ENCODE data around the gene RNF114. TPM values are rescaled to one million over a fixed set of nuclear protein-coding genes. Genes with fewer than 3 reads are reported as not detected.

Gene RNF114
- total and polyA plus RNA-seq, 7 donors: 59.5 to 151 (median 121) TPM

DNA sequence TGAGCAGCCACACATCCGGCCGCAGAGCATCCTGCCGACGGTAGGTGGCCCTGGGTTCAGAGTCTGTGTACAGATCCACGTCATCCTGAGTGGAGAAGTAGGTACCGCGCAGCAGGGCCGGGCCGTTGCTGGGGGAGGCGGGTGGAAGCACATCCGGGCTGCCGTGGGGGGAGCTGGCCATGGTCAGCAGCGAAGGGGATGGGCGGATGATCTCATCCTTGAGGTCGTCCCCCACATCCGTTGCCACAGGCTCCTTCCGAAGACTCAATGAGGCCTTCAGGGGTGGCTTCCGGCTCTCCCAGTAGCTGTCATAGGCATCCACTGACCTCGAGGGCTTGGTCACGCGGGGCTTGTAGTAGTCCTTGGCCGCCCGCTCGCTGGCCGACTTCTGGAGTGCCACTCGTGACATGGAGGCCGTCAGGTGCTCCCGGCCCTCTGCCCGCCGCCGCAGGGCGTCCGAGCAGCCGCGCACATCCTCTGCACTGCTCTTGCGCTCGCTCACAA lies 30.0 kb upstream of the RNF114 start:
- DNase-seq: peak; percentile 56
- intact Hi-C loops (cut with DNase I): no loop called here
- H3K9me3 ChIP-seq: no peaks in the 10 kb centered on the region
- H3K4me1 ChIP-seq: peaks cover 0 to 18% (median 15%) of the 10 kb centered on the region in 4 donors
- TF ChIP-seq POLR2A (IDR thresholded peaks at IDR 0.05): no peak
- TF ChIP-seq POLR2AphosphoS5 (IDR thresholded peaks at IDR 0.05): no peak
- TF ChIP-seq EP300 (IDR thresholded peaks at IDR 0.05): no peak
- TF ChIP-seq, protein P1, sequence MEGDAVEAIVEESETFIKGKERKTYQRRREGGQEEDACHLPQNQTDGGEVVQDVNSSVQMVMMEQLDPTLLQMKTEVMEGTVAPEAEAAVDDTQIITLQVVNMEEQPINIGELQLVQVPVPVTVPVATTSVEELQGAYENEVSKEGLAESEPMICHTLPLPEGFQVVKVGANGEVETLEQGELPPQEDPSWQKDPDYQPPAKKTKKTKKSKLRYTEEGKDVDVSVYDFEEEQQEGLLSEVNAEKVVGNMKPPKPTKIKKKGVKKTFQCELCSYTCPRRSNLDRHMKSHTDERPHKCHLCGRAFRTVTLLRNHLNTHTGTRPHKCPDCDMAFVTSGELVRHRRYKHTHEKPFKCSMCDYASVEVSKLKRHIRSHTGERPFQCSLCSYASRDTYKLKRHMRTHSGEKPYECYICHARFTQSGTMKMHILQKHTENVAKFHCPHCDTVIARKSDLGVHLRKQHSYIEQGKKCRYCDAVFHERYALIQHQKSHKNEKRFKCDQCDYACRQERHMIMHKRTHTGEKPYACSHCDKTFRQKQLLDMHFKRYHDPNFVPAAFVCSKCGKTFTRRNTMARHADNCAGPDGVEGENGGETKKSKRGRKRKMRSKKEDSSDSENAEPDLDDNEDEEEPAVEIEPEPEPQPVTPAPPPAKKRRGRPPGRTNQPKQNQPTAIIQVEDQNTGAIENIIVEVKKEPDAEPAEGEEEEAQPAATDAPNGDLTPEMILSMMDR (IDR thresholded peaks at IDR 0.05): no peak
- WGBS, 2 donors: 94 to 96% methylated on average over 37 of the region's 37 CpGs
- no peak overlapping the region for H3K27ac ChIP-seq
- no peaks in the 10 kb centered on the region for H3K27me3 ChIP-seq
- peaks cover 0 to 69% (median 29%) of the 10 kb centered on the region in 4 donors for H3K36me3 ChIP-seq
- H3K4me3 ChIP-seq: no peak overlapping the region

DNA sequence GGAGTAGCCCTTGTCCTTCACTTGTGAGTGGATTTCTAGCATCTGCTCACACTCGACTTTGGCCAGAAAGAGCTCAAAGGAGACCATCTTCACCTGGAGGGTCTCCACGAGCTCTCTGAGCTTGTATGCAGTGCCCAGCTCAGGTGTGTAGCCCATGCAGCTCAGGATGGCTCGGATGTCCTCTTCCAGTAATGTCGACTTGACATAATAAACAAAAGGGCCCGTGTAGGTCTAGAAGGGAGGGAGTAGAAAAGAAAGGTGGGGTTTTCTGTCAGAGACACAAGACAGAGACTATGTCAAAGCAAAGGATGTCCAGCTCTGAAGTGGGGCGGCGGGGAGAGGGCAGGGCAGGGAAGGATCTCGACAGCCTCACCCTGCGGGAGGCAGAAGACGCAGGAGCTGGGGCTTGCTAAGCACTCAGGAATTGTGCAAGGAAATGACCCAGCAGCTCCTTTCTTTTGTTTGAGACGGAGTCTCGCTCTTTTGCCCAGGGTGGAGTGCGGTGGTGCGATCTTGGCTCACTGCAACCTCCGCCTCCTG lies 29.5 kb upstream of the RNF114 start:
- 94 to 95% methylated on average over 15 of the region's 15 CpGs for WGBS, 2 donors
- DNase-seq: no peak

DNA sequence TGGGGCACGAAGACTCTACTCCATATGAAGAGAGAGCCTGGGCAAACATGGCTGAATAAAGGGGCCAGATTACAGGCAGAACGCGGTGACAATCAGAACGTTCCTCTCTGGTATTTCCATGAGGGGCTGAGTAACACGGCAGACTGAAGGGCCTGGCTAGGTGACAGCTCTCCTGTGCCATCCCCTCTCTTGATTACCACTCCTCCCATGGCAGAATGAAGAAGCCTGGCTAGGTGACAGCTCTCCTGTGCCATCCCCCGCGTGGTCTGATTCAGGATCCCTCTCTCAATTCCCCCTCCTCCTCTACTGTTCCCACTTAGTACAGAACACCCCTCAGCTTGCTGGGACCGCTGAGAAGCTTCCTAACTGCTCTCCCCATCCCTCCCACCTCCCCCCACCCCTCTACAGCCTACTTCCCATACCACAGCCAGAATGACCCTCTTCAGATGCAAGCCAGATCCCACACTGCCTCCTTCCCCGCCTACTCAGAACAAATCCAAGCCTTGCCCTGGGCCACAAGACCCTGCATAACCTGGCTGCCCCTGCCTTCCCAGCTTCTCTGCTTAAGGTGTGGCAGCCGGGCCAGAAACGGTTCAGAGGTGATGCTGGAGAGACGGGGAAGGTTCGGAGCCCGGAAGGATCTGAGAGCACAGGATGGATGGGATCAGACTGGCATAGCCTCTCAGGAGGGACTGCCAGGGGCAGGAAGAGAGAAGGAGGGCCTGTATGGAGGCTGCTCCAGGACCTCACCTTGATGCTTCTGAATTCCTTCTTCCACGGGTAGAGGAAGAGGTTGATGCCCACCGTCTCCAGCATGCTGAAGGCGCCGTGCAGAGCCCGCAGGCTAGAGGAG lies 28.6 kb upstream of the RNF114 start:
- no peak for DNase-seq
- H3K4me3 ChIP-seq: no peak overlapping the region
- TF ChIP-seq POLR2AphosphoS5 (IDR thresholded peaks at IDR 0.05) (no peak), POLR2A (IDR thresholded peaks at IDR 0.05) (no peak), EP300 (IDR thresholded peaks at IDR 0.05) (no peak)
- TF ChIP-seq, protein P1 (IDR thresholded peaks at IDR 0.05): no peak
- H3K27ac ChIP-seq: no peak overlapping the region
- H3K9me3 ChIP-seq: no peaks in the 10 kb centered on the region
- H3K27me3 ChIP-seq: no peaks in the 10 kb centered on the region
- intact Hi-C loops (cut with DNase I): no loop called here
- H3K4me1 ChIP-seq: peaks cover 0 to 14% (median 10%) of the 10 kb centered on the region in 4 donors
- H3K36me3 ChIP-seq: peaks cover 0 to 69% (median 29%) of the 10 kb centered on the region in 4 donors
- WGBS, 2 donors: 92 to 95% methylated on average over 19 of the region's 19 CpGs

More for the DNA sequence above, 29.5 kb upstream of the RNF114 start:
- H3K27me3 ChIP-seq: no peaks in the 10 kb centered on the region
- H3K27ac ChIP-seq: no peak overlapping the region
- H3K9me3 ChIP-seq: no peaks in the 10 kb centered on the region
- intact Hi-C loops (cut with DNase I): no loop called here
- H3K4me1 ChIP-seq: peaks cover 0 to 13% (median 10%) of the 10 kb centered on the region in 4 donors
- peaks cover 0 to 69% (median 29%) of the 10 kb centered on the region in 4 donors for H3K36me3 ChIP-seq
- TF ChIP-seq EP300 (IDR thresholded peaks at IDR 0.05) (no peak), POLR2AphosphoS5 (IDR thresholded peaks at IDR 0.05) (no peak), POLR2A (IDR thresholded peaks at IDR 0.05) (no peak)
- TF ChIP-seq, protein P1 (IDR thresholded peaks at IDR 0.05): no peak
- no peak overlapping the region for H3K4me3 ChIP-seq

DNA sequence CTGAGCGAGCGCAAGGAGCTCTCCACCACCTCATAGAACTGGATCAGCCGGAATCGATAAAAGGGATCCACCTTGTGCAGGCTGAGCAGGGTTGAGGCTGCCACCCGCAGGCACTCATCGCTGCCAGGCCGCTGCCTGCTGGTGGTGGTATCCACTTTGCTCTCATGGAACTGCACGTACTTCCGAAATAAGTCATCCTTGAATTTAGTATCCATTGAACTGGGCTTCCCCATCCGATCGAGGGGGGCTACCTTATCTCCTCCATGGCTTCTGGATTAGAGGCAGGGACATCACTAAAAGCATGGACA lies 28.0 kb upstream of the RNF114 start:
- intact Hi-C loops (cut with DNase I): no loop called here
- Histone ChIP-seq H3K9me3 (no peaks in the 10 kb centered on the region), H3K27me3 (no peaks in the 10 kb centered on the region), H3K4me1 (peaks cover 0 to 19% (median 14%) of the 10 kb centered on the region in 4 donors), H3K4me3 (no peak overlapping the region), H3K36me3 (peaks cover 0 to 65% (median 29%) of the 10 kb centered on the region in 4 donors), H3K27ac (no peak overlapping the region)
- no peak for DNase-seq
- no peak for TF ChIP-seq EP300 (IDR thresholded peaks at IDR 0.05)
- TF ChIP-seq, protein P1 (IDR thresholded peaks at IDR 0.05): no peak
- TF ChIP-seq POLR2AphosphoS5 (IDR thresholded peaks at IDR 0.05): no peak
- TF ChIP-seq POLR2A (IDR thresholded peaks at IDR 0.05): no peak
- WGBS, 2 donors: 95 to 97% methylated on average over 11 of the region's 11 CpGs
